ENCODE data around the gene RALB.

GRCh38 chr2:120208381-120209353 is 44.0 kb upstream of the RALB start:
- no peak for TF ChIP-seq CTCF (IDR thresholded peaks at IDR 0.05)
- no peak for TF ChIP-seq POLR2AphosphoS5 (IDR thresholded peaks at IDR 0.05)
- TF ChIP-seq POLR2A (IDR thresholded peaks at IDR 0.05) = no peak
- no peak for TF ChIP-seq EP300 (IDR thresholded peaks at IDR 0.05; ENCODE audit: low read depth)

All from transverse colon (tissue), 4 donors.